Measurements from ENCODE around the gene NR3C2. TPM values are rescaled to one million over a fixed set of nuclear protein-coding genes. Genes with fewer than 3 reads are reported as not detected.

The NR3C2 gene
- total RNA-seq, 2 experiments from 2014 or later: 2.0 to 5.2 TPM

- no peaks in the 10 kb centered on the region for H3K9me3 ChIP-seq (ENCODE audit: low read length)
- TF ChIP-seq CTCF (conservative IDR thresholded peaks at IDR 0.05; ENCODE audit: low read length) (no peak), EZH2phosphoT487 (IDR thresholded peaks at IDR 0.05; ENCODE audit: borderline replicate concordance, low read depth, low read length) (no peak)
- no peak overlapping the region for H3K4me2 ChIP-seq (ENCODE audit: low read length)
- H3K9me2 ChIP-seq (ENCODE audit: insufficient read depth, low read length): no peaks in the 10 kb centered on the region
- H3K79me2 ChIP-seq (ENCODE audit: insufficient read depth, low read depth, low read length): no peaks in the 10 kb centered on the region
- BruUV-seq (replicated peaks): no TSS peak
- no peaks in the 10 kb centered on the region for H3K36me3 ChIP-seq (ENCODE audit: insufficient read depth, low read length)
- no peak overlapping the region for H3K27ac ChIP-seq (ENCODE audit: low read depth, low read length, poor library complexity, severe bottlenecking)
- DNase-seq (ENCODE audit: low spot score): no peak
- H4K20me1 ChIP-seq (ENCODE audit: insufficient read depth, low read length): no peaks in the 10 kb centered on the region
- H3K4me3 ChIP-seq (ENCODE audit: low read depth, low read length, poor library complexity, severe bottlenecking): no peak overlapping the region
- no peak overlapping the region for H2AFZ ChIP-seq (ENCODE audit: low read length)
- H3K4me1 ChIP-seq (ENCODE audit: insufficient read depth, low read length, poor library complexity, severe bottlenecking): no peaks in the 10 kb centered on the region
- intact Hi-C loops (cut with micrococcal nuclease; ENCODE audit: unreplicated experiment): no loop called here
- CTCF ChIA-PET (ENCODE audit: unreplicated experiment): no interaction called here
- POLR2A ChIA-PET: interaction anchor here (0.8 to 1.0 kb wide), 2 partner anchors 15 to 107 kb away, joined by 3 to 4 read pairs; no protein-coding TSS in a partner anchor
Observed at GRCh38 chr4:148116264-148116663, 325.9 kb downstream of the NR3C2 start.

GRCh38 chr4:148114436-148114835 is 327.8 kb downstream of the NR3C2 start:
- TF ChIP-seq EZH2phosphoT487 (IDR thresholded peaks at IDR 0.05; ENCODE audit: borderline replicate concordance, low read depth, low read length): no peak
- TF ChIP-seq CTCF (conservative IDR thresholded peaks at IDR 0.05; ENCODE audit: low read length): no peak
- intact Hi-C loops (cut with micrococcal nuclease; ENCODE audit: unreplicated experiment): no loop called here
- no peak for DNase-seq (ENCODE audit: low spot score)
- CTCF ChIA-PET (ENCODE audit: unreplicated experiment): no interaction called here
- Histone ChIP-seq H3K27ac (ENCODE audit: low read depth, low read length, poor library complexity, severe bottlenecking) (no peak overlapping the region), H3K9me2 (ENCODE audit: insufficient read depth, low read length) (no peaks in the 10 kb centered on the region), H3K4me1 (ENCODE audit: insufficient read depth, low read length, poor library complexity, severe bottlenecking) (no peaks in the 10 kb centered on the region), H3K79me2 (ENCODE audit: insufficient read depth, low read depth, low read length) (no peaks in the 10 kb centered on the region), H3K4me3 (ENCODE audit: low read depth, low read length, poor library complexity, severe bottlenecking) (no peak overlapping the region), H3K36me3 (ENCODE audit: insufficient read depth, low read length) (no peaks in the 10 kb centered on the region), H2AFZ (ENCODE audit: low read length) (no peak overlapping the region), H3K4me2 (ENCODE audit: low read length) (no peak overlapping the region), H4K20me1 (ENCODE audit: insufficient read depth, low read length) (no peaks in the 10 kb centered on the region), H3K9me3 (ENCODE audit: low read length) (no peaks in the 10 kb centered on the region)
- no TSS peak for BruUV-seq (replicated peaks)
- POLR2A ChIA-PET: interaction anchor here (1.1 kb wide), 1 partner anchor 11 kb away, joined by 3 read pairs; no protein-coding TSS in a partner anchor

GRCh38 chr4:148112231-148112982 is 329.8 kb downstream of the NR3C2 start:
- Histone ChIP-seq H2AFZ (ENCODE audit: low read length) (no peak overlapping the region), H3K9me2 (ENCODE audit: insufficient read depth, low read length) (no peaks in the 10 kb centered on the region), H3K4me2 (ENCODE audit: low read length) (no peak overlapping the region), H3K27ac (ENCODE audit: low read depth, low read length, poor library complexity, severe bottlenecking) (no peak overlapping the region), H3K9me3 (ENCODE audit: low read length) (no peaks in the 10 kb centered on the region), H3K36me3 (ENCODE audit: insufficient read depth, low read length) (no peaks in the 10 kb centered on the region), H4K20me1 (ENCODE audit: insufficient read depth, low read length) (no peaks in the 10 kb centered on the region), H3K4me3 (ENCODE audit: low read depth, low read length, poor library complexity, severe bottlenecking) (no peak overlapping the region), H3K79me2 (ENCODE audit: insufficient read depth, low read depth, low read length) (no peaks in the 10 kb centered on the region), H3K4me1 (ENCODE audit: insufficient read depth, low read length, poor library complexity, severe bottlenecking) (no peaks in the 10 kb centered on the region)
- BruUV-seq (replicated peaks): no TSS peak
- CTCF ChIA-PET (ENCODE audit: unreplicated experiment): no interaction called here
- DNase-seq (ENCODE audit: low spot score): no peak
- TF ChIP-seq EZH2phosphoT487 (IDR thresholded peaks at IDR 0.05; ENCODE audit: borderline replicate concordance, low read depth, low read length) (no peak), CTCF (conservative IDR thresholded peaks at IDR 0.05; ENCODE audit: low read length) (no peak)
- POLR2A ChIA-PET: no interaction called here
- intact Hi-C loops (cut with micrococcal nuclease; ENCODE audit: unreplicated experiment): no loop called here

Measured in OCI-LY7 (cell line).